HepG2 (cell line): ENCODE results near the gene GNMT. TPM values are rescaled to one million over a fixed set of nuclear protein-coding genes. Genes with fewer than 3 reads are reported as not detected.

Source experiments
- CREB1 ChIP-seq, 2 experiments: fragments of 450-650 bp in 1 of 2; IDR thresholded peaks; 2 replicates each; pipeline ENCODE4 v1.6.1; 2016 to 2017; ENCODE audit warnings: control low read depth in 1 of 2, mild to moderate bottlenecking in 1 of 2, missing compliant biosample characterization in 1 of 2, missing genetic modification characterization in 1 of 2
- GFI1 ChIP-seq: sonication (generic); formaldehyde crosslinking; IDR thresholded peaks from 2 replicates; pipeline ENCODE4 v1.5.0; 2020; ENCODE audit warnings: missing genetic modification reagents, mild to moderate bottlenecking, borderline replicate concordance
- IRX3 ChIP-seq: sonication (generic); formaldehyde crosslinking; IDR thresholded peaks from 2 replicates; pipeline ENCODE4 v1.8.1; 2023; ENCODE audit warnings: mild to moderate bottlenecking, low read depth, missing genetic modification reagents, borderline replicate concordance
- JUNB ChIP-seq: sonication (generic); formaldehyde crosslinking; IDR thresholded peaks from 2 replicates; pipeline ENCODE4 v1.8.0; 2022; ENCODE audit warnings: missing genetic modification reagents, mild to moderate bottlenecking, borderline replicate concordance
- KLF13 ChIP-seq: sonication (generic); formaldehyde crosslinking; IDR thresholded peaks from 2 replicates; pipeline ENCODE4 v1.4.0; 2020; ENCODE audit warnings: mild to moderate bottlenecking, missing genetic modification reagents
- MTF1 ChIP-seq: sonication (generic); formaldehyde crosslinking; IDR thresholded peaks from 2 replicates; pipeline ENCODE4 v1.5.0; 2020; ENCODE audit warnings: missing genetic modification reagents
- RCOR2 ChIP-seq: IDR thresholded peaks from 2 replicates; pipeline ENCODE4 v1.6.1; 2016; ENCODE audit warnings: missing biosample characterization, missing genetic modification reagents
- RELA ChIP-seq: sonication (generic); formaldehyde crosslinking; IDR thresholded peaks from 2 replicates; pipeline ENCODE4 v1.4.0; 2020; ENCODE audit warnings: missing genetic modification reagents
- TBX2 ChIP-seq: sonication (generic); formaldehyde crosslinking; IDR thresholded peaks from 2 replicates; pipeline ENCODE4 v1.5.0; 2020; ENCODE audit warnings: missing genetic modification reagents, mild to moderate bottlenecking, borderline replicate concordance
- TMF1 ChIP-seq: sonication (generic); formaldehyde crosslinking; IDR thresholded peaks from 2 replicates; pipeline ENCODE4 v1.8.1; 2022; ENCODE audit warnings: low read depth, missing genetic modification reagents
- U2AF1 ChIP-seq: fragments of 200-400 bp; formaldehyde crosslinking; optimal IDR thresholded peaks from 2 replicates; pipeline ENCODE3; 2017; ENCODE audit warnings: mild to moderate bottlenecking, low read depth, low read length
- ZFAT ChIP-seq: sonication (generic); formaldehyde crosslinking; conservative IDR thresholded peaks from 2 replicates; pipeline ENCODE4 v1.8.1; 2023; ENCODE audit warnings: missing genetic modification reagents, inconsistent platforms
- ZNF136 ChIP-seq: sonication (generic); formaldehyde crosslinking; IDR thresholded peaks from 2 replicates; pipeline ENCODE4 v1.8.1; 2022; ENCODE audit warnings: low read depth, mild to moderate bottlenecking, moderate library complexity, missing genetic modification reagents
- ZNF224 ChIP-seq: sonication (generic); formaldehyde crosslinking; IDR thresholded peaks from 2 replicates; pipeline ENCODE4 v1.5.0; 2020; ENCODE audit warnings: mild to moderate bottlenecking, missing genetic modification reagents
- ZNF230 ChIP-seq: sonication (generic); formaldehyde crosslinking; IDR thresholded peaks from 2 replicates; pipeline ENCODE4 v1.4.0; 2020; ENCODE audit warnings: mild to moderate bottlenecking, missing genetic modification reagents
- ZNF264 ChIP-seq: sonication (generic); formaldehyde crosslinking; IDR thresholded peaks from 2 replicates; pipeline ENCODE4 v1.4.0; 2020; ENCODE audit warnings: missing genetic modification reagents
- ZNF33B ChIP-seq: sonication (generic); formaldehyde crosslinking; IDR thresholded peaks from 2 replicates; pipeline ENCODE4 v1.5.1; 2020; ENCODE audit warnings: mild to moderate bottlenecking, missing genetic modification reagents
- ZNF510 ChIP-seq: sonication (generic); formaldehyde crosslinking; IDR thresholded peaks from 2 replicates; pipeline ENCODE4 v1.4.0; 2020; ENCODE audit warnings: low read depth, mild to moderate bottlenecking, missing genetic modification reagents
- ZNF674 ChIP-seq: sonication (generic); formaldehyde crosslinking; IDR thresholded peaks from 2 replicates; pipeline ENCODE4 v1.5.0; 2020; ENCODE audit warnings: low read depth, mild to moderate bottlenecking, missing genetic modification reagents
- polyA plus RNA-seq, 8 experiments: library from polyadenylated mRNA; depleted of rRNA in 3 of 8; stranded (reverse) in 7 of 8; unstranded in 1 of 8; fragments of >200 nt; fragmentation: Illumina TruSeq in 4 of 8; extraction: Trizol in 4 of 8; gene quantifications; 2 replicates each; pipeline versions ENCODE4 v1.2.1 to v1.2.3, GENCODE V29; 2011 to 2016; ENCODE audit warnings: low read depth in 4 of 8, missing spikeins in 1 of 8, mixed read lengths in 1 of 8; ENCODE audit not compliant: insufficient read depth in 1 of 8
- total RNA-seq, 5 experiments: library from RNA; depleted of rRNA; stranded (reverse); fragments of >200 nt; fragmentation: Illumina TruSeq; extraction: Trizol; gene quantifications; 2 replicates each; pipeline ENCODE4 v1.2.3, GENCODE V29; 2016; ENCODE audit warnings: low read depth in 1 of 5
- TF ChIP-seq, protein P1 (sequence below): sonication (generic); formaldehyde crosslinking; conservative IDR thresholded peaks from 2 replicates; pipeline ENCODE4 v1.8.0; 2022; ENCODE audit warnings: low read depth, missing genetic modification reagents
- TF ChIP-seq, protein P2 (sequence below): sonication (generic); formaldehyde crosslinking; conservative IDR thresholded peaks from 2 replicates; pipeline ENCODE4 v1.4.0; 2020; ENCODE audit warnings: missing genetic modification reagents
- TF ChIP-seq, protein P3 (sequence below): sonication (generic); formaldehyde crosslinking; IDR thresholded peaks from 2 replicates; pipeline ENCODE4 v1.4.0; 2020; ENCODE audit warnings: missing genetic modification reagents; ENCODE audit errors: not compliant biosample characterization
- TF ChIP-seq, protein P4 (sequence below): sonication (generic); formaldehyde crosslinking; IDR thresholded peaks from 2 replicates; pipeline ENCODE4 v1.5.0; 2020; ENCODE audit warnings: missing genetic modification reagents

GNMT gene
- total and polyA plus RNA-seq, 2 of the 13 experiments (the other 11 are each of a cell fraction or from before 2014, with no cell fraction given): 2.8 to 7.0 TPM

DNA sequence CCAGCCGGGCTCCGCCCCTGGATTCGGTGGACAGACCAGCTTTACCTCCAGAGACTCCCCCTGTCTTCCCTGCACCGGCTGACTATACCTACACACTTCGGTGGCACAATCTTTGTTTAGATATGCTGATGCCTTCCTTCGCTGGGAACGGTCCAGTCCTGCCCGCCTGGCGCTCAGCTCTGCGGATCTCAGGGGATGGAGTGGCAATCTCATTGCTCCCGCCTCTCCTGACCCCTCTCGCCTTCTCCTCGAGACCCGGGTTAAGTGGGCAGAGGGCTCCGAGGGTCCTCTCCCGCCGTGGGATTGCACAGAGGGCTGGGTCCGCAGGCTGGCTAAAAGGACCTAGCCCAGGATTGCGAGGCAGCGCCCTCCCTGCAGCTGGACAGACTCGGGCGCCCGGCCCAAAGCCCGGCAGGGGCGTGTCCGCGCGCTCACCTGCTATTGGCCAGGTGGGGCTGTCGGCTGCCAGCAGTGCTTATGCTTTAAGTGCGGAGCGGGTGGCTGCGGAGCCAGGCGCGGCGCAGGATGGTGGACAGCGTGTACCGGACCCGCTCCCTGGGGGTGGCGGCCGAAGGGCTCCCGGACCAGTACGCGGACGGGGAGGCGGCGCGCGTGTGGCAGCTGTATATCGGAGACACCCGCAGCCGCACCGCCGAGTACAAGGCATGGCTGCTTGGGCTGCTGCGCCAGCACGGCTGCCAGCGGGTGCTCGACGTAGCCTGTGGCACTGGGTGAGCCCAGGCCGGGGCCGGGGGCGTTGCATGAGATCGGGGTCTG lies at the start of gene GNMT (continued):
- TF ChIP-seq, protein P1, sequence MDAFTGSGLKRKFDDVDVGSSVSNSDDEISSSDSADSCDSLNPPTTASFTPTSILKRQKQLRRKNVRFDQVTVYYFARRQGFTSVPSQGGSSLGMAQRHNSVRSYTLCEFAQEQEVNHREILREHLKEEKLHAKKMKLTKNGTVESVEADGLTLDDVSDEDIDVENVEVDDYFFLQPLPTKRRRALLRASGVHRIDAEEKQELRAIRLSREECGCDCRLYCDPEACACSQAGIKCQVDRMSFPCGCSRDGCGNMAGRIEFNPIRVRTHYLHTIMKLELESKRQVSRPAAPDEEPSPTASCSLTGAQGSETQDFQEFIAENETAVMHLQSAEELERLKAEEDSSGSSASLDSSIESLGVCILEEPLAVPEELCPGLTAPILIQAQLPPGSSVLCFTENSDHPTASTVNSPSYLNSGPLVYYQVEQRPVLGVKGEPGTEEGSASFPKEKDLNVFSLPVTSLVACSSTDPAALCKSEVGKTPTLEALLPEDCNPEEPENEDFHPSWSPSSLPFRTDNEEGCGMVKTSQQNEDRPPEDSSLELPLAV (CRISPR knock-in tag): no peak
- TF ChIP-seq KLF13 (CRISPR knock-in tag) (no peak), U2AF1 (peak; percentile 27), IRX3 (CRISPR knock-in tag) (no peak), RELA (no peak), RCOR2 (CRISPR knock-in tag) (peak; percentile 14; the same call in 1 of the 2 replicates), ZNF264 (CRISPR knock-in tag) (peak; percentile 47; the same call in 1 of the 2 replicates), ZNF230 (CRISPR knock-in tag) (peak; percentile 70; the same call in 1 of the 2 replicates), ZNF33B (no peak), CREB1 (IDR thresholded peaks at IDR 0.05) (no peak), CREB1 (CRISPR knock-in tag; IDR thresholded peaks at IDR 0.05) (no peak), ZFAT (CRISPR knock-in tag) (no peak; the same call in 1 of the 2 replicates), GFI1 (CRISPR knock-in tag) (peak; percentile 52; the same call in 1 of the 2 replicates), ZNF510 (CRISPR knock-in tag) (0 out of 2 replicates have a peak, but pooled peaks have one; percentile 66), JUNB (CRISPR knock-in tag) (no peak), ZNF136 (CRISPR knock-in tag) (peak; percentile 41; the same call in 1 of the 2 replicates), MTF1 (CRISPR knock-in tag) (0 out of 2 replicates have a peak, but pooled peaks have one; percentile 42), ZNF224 (CRISPR knock-in tag) (peak; percentile 77; the same call in 1 of the 2 replicates), TBX2 (CRISPR knock-in tag) (peak; percentile 38), TMF1 (CRISPR knock-in tag) (peak; percentile 18), ZNF674 (no peak)
- TF ChIP-seq, protein P2, sequence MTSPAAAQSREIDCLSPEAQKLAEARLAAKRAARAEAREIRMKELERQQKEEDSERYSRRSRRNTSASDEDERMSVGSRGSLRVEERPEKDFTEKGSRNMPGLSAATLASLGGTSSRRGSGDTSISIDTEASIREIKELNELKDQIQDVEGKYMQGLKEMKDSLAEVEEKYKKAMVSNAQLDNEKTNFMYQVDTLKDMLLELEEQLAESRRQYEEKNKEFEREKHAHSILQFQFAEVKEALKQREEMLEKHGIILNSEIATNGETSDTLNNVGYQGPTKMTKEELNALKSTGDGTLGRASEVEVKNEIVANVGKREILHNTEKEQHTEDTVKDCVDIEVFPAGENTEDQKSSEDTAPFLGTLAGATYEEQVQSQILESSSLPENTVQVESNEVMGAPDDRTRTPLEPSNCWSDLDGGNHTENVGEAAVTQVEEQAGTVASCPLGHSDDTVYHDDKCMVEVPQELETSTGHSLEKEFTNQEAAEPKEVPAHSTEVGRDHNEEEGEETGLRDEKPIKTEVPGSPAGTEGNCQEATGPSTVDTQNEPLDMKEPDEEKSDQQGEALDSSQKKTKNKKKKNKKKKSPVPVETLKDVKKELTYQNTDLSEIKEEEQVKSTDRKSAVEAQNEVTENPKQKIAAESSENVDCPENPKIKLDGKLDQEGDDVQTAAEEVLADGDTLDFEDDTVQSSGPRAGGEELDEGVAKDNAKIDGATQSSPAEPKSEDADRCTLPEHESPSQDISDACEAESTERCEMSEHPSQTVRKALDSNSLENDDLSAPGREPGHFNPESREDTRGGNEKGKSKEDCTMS (CRISPR knock-in tag): no peak
- TF ChIP-seq, protein P3, sequence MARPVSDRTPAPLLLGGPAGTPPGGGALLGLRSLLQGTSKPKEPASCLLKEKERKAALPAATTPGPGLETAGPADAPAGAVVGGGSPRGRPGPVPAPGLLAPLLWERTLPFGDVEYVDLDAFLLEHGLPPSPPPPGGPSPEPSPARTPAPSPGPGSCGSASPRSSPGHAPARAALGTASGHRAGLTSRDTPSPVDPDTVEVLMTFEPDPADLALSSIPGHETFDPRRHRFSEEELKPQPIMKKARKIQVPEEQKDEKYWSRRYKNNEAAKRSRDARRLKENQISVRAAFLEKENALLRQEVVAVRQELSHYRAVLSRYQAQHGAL (CRISPR knock-in tag): peak; percentile 86
- TF ChIP-seq, protein P4, sequence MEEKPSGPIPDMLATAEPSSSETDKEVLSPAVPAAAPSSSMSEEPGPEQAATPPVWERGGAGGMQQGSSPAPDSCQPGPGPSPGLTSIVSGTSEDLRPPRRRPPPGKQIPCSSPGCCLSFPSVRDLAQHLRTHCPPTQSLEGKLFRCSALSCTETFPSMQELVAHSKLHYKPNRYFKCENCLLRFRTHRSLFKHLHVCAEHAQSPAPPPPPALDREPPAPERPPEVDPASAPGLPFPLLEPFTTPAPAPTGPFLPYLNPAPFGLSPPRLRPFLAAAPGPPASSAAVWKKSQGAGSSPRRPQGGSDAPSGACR (CRISPR knock-in tag): peak; percentile 61; the same call in 1 of the 2 replicates
